HEK293 (cell line): Measurements from ENCODE around the gene H2BK1.
A peak's percentile ranks its signal among the peaks of the same experiment; 100 is the strongest.

ENCODE experiments used
- CTCF ChIA-PET: fragments of 350-600 bp; formaldehyde crosslinking; extraction: SDS; loops from one replicate; lab custom pipeline; 2021; ENCODE audit warnings: antibody characterized with exemption; lab: Yijun Ruan, JAX
- POLR2A ChIA-PET: fragments of 300-600 bp; formaldehyde crosslinking; extraction: SDS; loops from one replicate; lab custom pipeline; 2020; ENCODE audit warnings: antibody characterized with exemption, inconsistent platforms; lab: Yijun Ruan, JAX
- H3K27ac ChIP-seq: fragments of 200-500 bp; sonication (Bioruptor generic); 2 replicates; pipeline ENCODE4 v1.5.1; 2014; ENCODE audit warnings: low read depth, low read length, control low read depth, inconsistent platforms; ENCODE audit errors: extremely low read depth
- H3K36me3 ChIP-seq, 2 experiments: fragments of 200-500 bp in 1 of 2; sonication (Bioruptor generic) in 1 of 2; 1 replicate in 1 of 2; 2 replicates in 1 of 2; pipeline ENCODE4 v1.5.1; 2014 to 2017; ENCODE audit warnings: inconsistent platforms in 2 of 2, low read length in 2 of 2; ENCODE audit not compliant: control insufficient read depth in 2 of 2, insufficient read depth in 1 of 2
- H3K4me1 ChIP-seq: fragments of 200-500 bp; sonication (Bioruptor generic); 2 replicates; pipeline ENCODE4 v1.5.1; 2014; ENCODE audit warnings: mild to moderate bottlenecking, low read length, inconsistent platforms; ENCODE audit not compliant: control insufficient read depth, insufficient read depth
- H3K4me3 ChIP-seq: 2 replicates; pipeline ENCODE4 v1.5.1; 2011; ENCODE audit warnings: low read depth, mild to moderate bottlenecking, control low read depth, low read length, moderate library complexity
- H3K9me3 ChIP-seq: fragments of 200-500 bp; sonication (Bioruptor generic); 2 replicates; pipeline ENCODE4 v1.5.1; 2014; ENCODE audit warnings: low read depth, low read length, inconsistent platforms; ENCODE audit not compliant: control insufficient read depth, insufficient read depth
- GLIS1 ChIP-seq: fragments of 450-650 bp; formaldehyde crosslinking; IDR thresholded peaks from 2 replicates; pipeline ENCODE4 v1.5.1; 2016; ENCODE audit warnings: missing biosample characterization, missing genetic modification characterization
- GLIS2 ChIP-seq: fragments of 450-650 bp; formaldehyde crosslinking; IDR thresholded peaks from 2 replicates; pipeline ENCODE4 v1.5.1; 2016; ENCODE audit warnings: missing biosample characterization, missing genetic modification characterization
- HOXA7 ChIP-seq: sonication (generic); formaldehyde crosslinking; IDR thresholded peaks from 2 replicates; pipeline ENCODE4 v1.8.1; 2022; ENCODE audit warnings: missing genetic modification reagents, borderline replicate concordance
- SP3 ChIP-seq: fragments of 450-650 bp; formaldehyde crosslinking; IDR thresholded peaks from 2 replicates; pipeline ENCODE4 v1.5.1; 2016; ENCODE audit warnings: missing biosample characterization, missing genetic modification characterization
- ZBTB17 ChIP-seq: fragments of 450-650 bp; formaldehyde crosslinking; IDR thresholded peaks from 2 replicates; pipeline ENCODE4 v1.5.1; 2016; ENCODE audit warnings: missing biosample characterization, missing genetic modification characterization
- ZBTB8A ChIP-seq: fragments of 450-650 bp; formaldehyde crosslinking; IDR thresholded peaks from 2 replicates; pipeline ENCODE4 v1.5.1; 2016; ENCODE audit warnings: missing biosample characterization, missing genetic modification characterization
- ZFP69B ChIP-seq: fragments of 450-650 bp; formaldehyde crosslinking; IDR thresholded peaks from 2 replicates; pipeline ENCODE4 v1.5.1; 2016; ENCODE audit warnings: missing biosample characterization, missing genetic modification characterization
- ZIC2 ChIP-seq: fragments of 450-650 bp; formaldehyde crosslinking; IDR thresholded peaks from 2 replicates; pipeline ENCODE4 v1.5.1; 2016; ENCODE audit warnings: missing biosample characterization, missing genetic modification characterization
- ZNF121 ChIP-seq: fragments of 450-650 bp; formaldehyde crosslinking; IDR thresholded peaks from 2 replicates; pipeline ENCODE4 v1.5.1; 2016; ENCODE audit warnings: missing biosample characterization, missing genetic modification characterization
- ZNF132 ChIP-seq: fragments of 450-650 bp; formaldehyde crosslinking; IDR thresholded peaks from 2 replicates; pipeline ENCODE4 v1.5.1; 2017; ENCODE audit warnings: missing biosample characterization, missing genetic modification characterization, borderline replicate concordance
- ZNF155 ChIP-seq: fragments of 450-650 bp; formaldehyde crosslinking; IDR thresholded peaks from 2 replicates; pipeline ENCODE4 v1.5.1; 2016; ENCODE audit warnings: missing biosample characterization, missing genetic modification characterization
- ZNF174 ChIP-seq: fragments of 450-650 bp; formaldehyde crosslinking; IDR thresholded peaks from 2 replicates; pipeline ENCODE4 v1.5.0; 2017; ENCODE audit warnings: missing biosample characterization, mild to moderate bottlenecking, missing genetic modification characterization
- ZNF2 ChIP-seq: fragments of 450-650 bp; formaldehyde crosslinking; IDR thresholded peaks from 2 replicates; pipeline ENCODE4 v1.5.1; 2016; ENCODE audit warnings: missing biosample characterization, missing genetic modification characterization
- ZNF221 ChIP-seq: fragments of 450-650 bp; formaldehyde crosslinking; IDR thresholded peaks from 2 replicates; pipeline ENCODE4 v1.5.1; 2017; ENCODE audit warnings: missing biosample characterization, missing genetic modification characterization, borderline replicate concordance
- ZNF335 ChIP-seq: fragments of 450-650 bp; formaldehyde crosslinking; conservative IDR thresholded peaks from 2 replicates; pipeline ENCODE4 v1.5.1; 2016; ENCODE audit warnings: missing biosample characterization, missing genetic modification characterization
- ZNF391 ChIP-seq: fragments of 450-650 bp; formaldehyde crosslinking; IDR thresholded peaks from 2 replicates; pipeline ENCODE4 v1.5.1; 2016; ENCODE audit warnings: low read depth, missing biosample characterization, missing genetic modification characterization, borderline replicate concordance
- ZNF404 ChIP-seq: fragments of 450-650 bp; formaldehyde crosslinking; IDR thresholded peaks from 2 replicates; pipeline ENCODE4 v1.5.1; 2017; ENCODE audit warnings: missing biosample characterization, missing genetic modification characterization
- ZNF433 ChIP-seq: fragments of 450-650 bp; formaldehyde crosslinking; IDR thresholded peaks from 2 replicates; pipeline ENCODE4 v1.5.1; 2016; ENCODE audit warnings: missing biosample characterization, missing genetic modification characterization, low read depth
- ZNF473 ChIP-seq: fragments of 450-650 bp; formaldehyde crosslinking; IDR thresholded peaks from 2 replicates; pipeline ENCODE4 v1.5.1; 2017; ENCODE audit warnings: missing biosample characterization, missing genetic modification characterization
- ZNF555 ChIP-seq: fragments of 450-650 bp; formaldehyde crosslinking; conservative IDR thresholded peaks from 2 replicates; pipeline ENCODE4 v1.5.1; 2017; ENCODE audit warnings: missing biosample characterization, mild to moderate bottlenecking, missing genetic modification characterization, inconsistent platforms
- ZNF621 ChIP-seq: fragments of 450-650 bp; formaldehyde crosslinking; IDR thresholded peaks from 2 replicates; pipeline ENCODE4 v1.5.1; 2017; ENCODE audit warnings: missing biosample characterization, missing genetic modification characterization
- ZSCAN5A ChIP-seq: fragments of 450-650 bp; formaldehyde crosslinking; IDR thresholded peaks from 2 replicates; pipeline ENCODE4 v1.5.1; 2016; ENCODE audit warnings: missing biosample characterization, missing genetic modification characterization

Gene H2BK1

GRCh38 chr7:151246851-151247580 is 36.7 kb upstream of the H2BK1 start:
- Histone ChIP-seq H3K4me1 (peaks cover 3% of the 10 kb centered on the region; the same call in 1 of the 2 replicates), H3K4me3 (no peak overlapping the region), H3K27ac (no peak overlapping the region), H3K9me3 (no peaks in the 10 kb centered on the region), H3K36me3 (peaks cover 0 to 11% of the 10 kb centered on the region in 2 experiments; a peak in 1 of 3 replicates)
- POLR2A ChIA-PET, result interaction anchor here (0.6 to 2.0 kb wide), 4 partner anchors 12 to 1688 kb away, joined by 3 to 16 read pairs (median 4); partner anchors contain the start of genes ABCF2 and NUB1
- peak; percentile 8; the same call in 1 of the 2 replicates for TF ChIP-seq ZIC2 (tag by site-specific recombination)
- 0 out of 2 replicates have a peak, but pooled peaks have one; percentile 58 for TF ChIP-seq GLIS2 (tag by site-specific recombination)
- 0 out of 2 replicates have a peak, but pooled peaks have one; percentile 13 for TF ChIP-seq ZBTB8A
- peak; percentile 79 for TF ChIP-seq GLIS1 (tag by site-specific recombination)
- no peak for TF ChIP-seq ZNF433
- CTCF ChIA-PET, result interaction anchor here (0.5 to 4.6 kb wide), 10 partner anchors 10 to 123 kb away, joined by 3 to 43 read pairs (median 4); partner anchors contain the start of gene ABCF2

- Histone ChIP-seq H3K9me3 (no peaks in the 10 kb centered on the region), H3K4me3 (no peak overlapping the region), H3K36me3 (peaks cover 0 to 19% of the 10 kb centered on the region in 2 experiments; a peak in 1 of 3 replicates), H3K27ac (no peak overlapping the region), H3K4me1 (peaks cover 3% of the 10 kb centered on the region; the same call in 1 of the 2 replicates)
- CTCF ChIA-PET, result interaction anchor here (0.6 to 4.6 kb wide), 9 partner anchors 10 to 122 kb away, joined by 3 to 43 read pairs (median 5); partner anchors contain the start of gene ABCF2
- POLR2A ChIA-PET, result interaction anchor here (0.8 to 2.0 kb wide), 4 partner anchors 10 to 19 kb away, joined by 3 to 16 read pairs (median 4); partner anchors contain the start of gene ABCF2
- TF ChIP-seq ZNF221 (tag by site-specific recombination) (no peak), ZNF391 (tag by site-specific recombination) (no peak), ZFP69B (tag by site-specific recombination) (no peak), ZNF132 (no peak), SP3 (peak; percentile 8; the same call in 1 of the 2 replicates), ZNF155 (tag by site-specific recombination) (no peak), ZNF621 (tag by site-specific recombination) (no peak), ZNF555 (tag by site-specific recombination) (no peak), ZNF404 (tag by site-specific recombination) (no peak), ZBTB17 (tag by site-specific recombination) (peak; percentile 47; the same call in 1 of the 2 replicates), HOXA7 (CRISPR knock-in tag) (no peak), ZNF335 (tag by site-specific recombination) (no peak), ZSCAN5A (tag by site-specific recombination) (no peak), ZNF121 (tag by site-specific recombination) (no peak), ZNF2 (tag by site-specific recombination) (no peak), ZNF473 (tag by site-specific recombination) (no peak), ZNF174 (tag by site-specific recombination) (no peak)
Observed at GRCh38 chr7:151246102-151246850, 36.0 kb upstream of the H2BK1 start.
